Esophagus squamous epithelium (tissue), 5 donors: Measurements from ENCODE around the gene ANK2. TPM values are rescaled to one million over a fixed set of nuclear protein-coding genes. Genes with fewer than 3 reads are reported as not detected.
"Not testable (repeated sequence)": the region's sequence is repeated elsewhere in the genome, so short reads cannot be mapped to it uniquely, and the experiment has no call there.

Experiments
- DNase-seq: peaks from one replicate; lab custom pipeline; 2025; lab: John Stamatoyannopoulos, UW
- H3K27ac ChIP-seq, 4 donors: fragments of 200-600 bp; sonication (generic); one replicate each; pipeline ENCODE4 v1.5.1; 2016 to 2019; ENCODE audit warnings: mild to moderate bottlenecking in 1 of 4
- H3K27me3 ChIP-seq, 4 donors: fragments of 200-600 bp; sonication (generic); 1 replicate in 3 of 4; 2 replicates in 1 of 4; pipeline versions ENCODE4 v1.5.1 to v1.6.0; 2017 to 2021; ENCODE audit warnings: antibody characterized with exemption in 1 of 4
- H3K36me3 ChIP-seq, 3 donors: fragments of 200-600 bp; sonication (generic); one replicate each; pipeline ENCODE4 v1.5.1; 2016 to 2019
- H3K4me1 ChIP-seq, 3 donors: fragments of 200-600 bp; sonication (generic); one replicate each; pipeline ENCODE4 v1.5.1; 2017 to 2019
- H3K4me3 ChIP-seq, 4 donors: fragments of 200-600 bp; sonication (generic); 1 replicate in 3 of 4; 2 replicates in 1 of 4; pipeline ENCODE4 v1.5.1; 2016 to 2019; ENCODE audit warnings: mild to moderate bottlenecking in 2 of 4, moderate library complexity in 1 of 4
- H3K9me3 ChIP-seq, 3 donors: fragments of 200-600 bp; sonication (generic); one replicate each; pipeline ENCODE4 v1.5.1; 2016 to 2019
- CTCF ChIP-seq, 6 experiments: fragments of 450-650 bp in 4 of 6; fragments of 200-600 bp in 2 of 6; sonication (generic) in 2 of 6; IDR thresholded peaks; one replicate each; pipeline ENCODE4 v1.5.1; 2016 to 2019; ENCODE audit warnings: antibody characterized with exemption in 6 of 6, mild to moderate bottlenecking in 4 of 6, moderate library complexity in 4 of 6
- POLR2A ChIP-seq, 4 donors: fragments of 450-650 bp; IDR thresholded peaks; one replicate each; pipeline ENCODE4 v1.6.1; 2017; ENCODE audit warnings: antibody characterized with exemption in 4 of 4, mild to moderate bottlenecking in 4 of 4, moderate library complexity in 3 of 4
- WGBS, 2 donors: methylation state at CpG; one replicate each; pipeline ENCODE4 v1.1.5; 2018; 5-methylcytosine and 5-hydroxymethylcytosine counted together
- intact Hi-C: fragments of 100-400 bp; cut with DNase I; formaldehyde crosslinking; loops from one replicate; pipeline ENCODE4 v1.15.0; 2022
- total RNA-seq, 4 donors: library from RNA; depleted of rRNA; stranded (reverse); fragments of >200 nt; gene quantifications; one replicate each; pipeline ENCODE4 v1.1.0, GENCODE V29; 2016
- donor health status: DM: yes; HTN: yes; CAD: no.

ANK2 gene
- total RNA-seq, 4 donors from 2014 or later: 1.4 to 20.8 (median 9.6) TPM

DNA sequence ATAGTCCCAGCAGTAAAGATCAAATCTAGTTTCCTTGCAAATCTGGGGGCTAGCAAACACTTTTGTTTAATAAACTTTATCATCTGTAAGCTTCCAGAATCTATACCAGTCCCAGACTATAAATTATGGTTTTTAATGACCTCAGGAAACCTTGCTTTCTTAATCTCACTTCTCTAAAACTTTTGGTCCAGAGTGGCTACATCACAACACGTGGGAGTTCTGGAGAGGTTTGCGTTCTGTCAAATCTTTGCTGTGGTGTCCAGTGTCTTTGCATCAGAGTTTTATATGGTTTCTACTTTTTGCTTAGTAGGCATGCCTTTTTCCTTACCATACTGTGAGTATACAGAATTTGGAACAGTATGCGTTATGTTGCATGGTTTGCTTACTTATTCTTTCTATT lies 193.9 kb downstream of the ANK2 start:
- Histone ChIP-seq H3K4me3 (no peak overlapping the region), H3K4me1 (no peaks in the 10 kb centered on the region), H3K9me3 (no peaks in the 10 kb centered on the region), H3K27ac (no peak overlapping the region), H3K27me3 (no peaks in the 10 kb centered on the region), H3K36me3 (no peaks in the 10 kb centered on the region)
- intact Hi-C loops: no loop called here
- WGBS, 2 donors: 77 to 84% methylated on average over 3 of the region's 3 CpGs
- DNase-seq: no peak
- no peak for TF ChIP-seq POLR2A (IDR thresholded peaks at IDR 0.05)
- no peak for TF ChIP-seq CTCF (IDR thresholded peaks at IDR 0.05)

- H3K9me3 ChIP-seq, intact Hi-C loops, H3K4me3 ChIP-seq, H3K27me3 ChIP-seq, H3K27ac ChIP-seq, H3K36me3 ChIP-seq, DNase-seq, H3K4me1 ChIP-seq: not testable (repeated sequence)
- 83 to 100% methylated on average over 4 of the region's 4 CpGs for WGBS, 2 donors
Observed at GRCh38 chr4:113244747-113245146, 195.3 kb downstream of the ANK2 start.

- no peak for DNase-seq
- Histone ChIP-seq H3K9me3 (no peaks in the 10 kb centered on the region), H3K4me3 (no peak overlapping the region), H3K4me1 (no peaks in the 10 kb centered on the region), H3K27ac (no peak overlapping the region), H3K27me3 (no peaks in the 10 kb centered on the region), H3K36me3 (no peaks in the 10 kb centered on the region)
- TF ChIP-seq POLR2A (IDR thresholded peaks at IDR 0.05): no peak
- no peak for TF ChIP-seq CTCF (IDR thresholded peaks at IDR 0.05)
- intact Hi-C loops: no loop called here
- 74 to 77% methylated on average over 5 of the region's 5 CpGs for WGBS, 2 donors
Observed at GRCh38 chr4:113248320-113248719, 198.9 kb downstream of the ANK2 start.

DNA sequence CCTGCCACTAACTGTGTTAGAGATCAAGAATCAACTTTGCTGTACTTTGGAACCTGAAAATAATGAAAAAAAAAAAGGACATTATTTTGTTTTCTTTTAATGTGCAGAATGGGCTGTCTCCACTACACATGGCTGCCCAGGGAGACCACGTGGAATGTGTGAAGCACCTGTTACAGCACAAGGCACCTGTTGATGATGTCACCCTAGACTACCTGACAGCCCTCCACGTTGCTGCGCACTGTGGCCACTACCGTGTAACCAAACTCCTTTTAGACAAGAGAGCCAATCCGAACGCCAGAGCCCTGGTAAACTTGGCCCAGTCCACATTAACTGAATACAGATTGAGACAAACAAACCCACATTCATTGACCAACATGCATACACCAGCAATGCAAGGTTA lies 206.2 kb downstream of the ANK2 start:
- Histone ChIP-seq H3K9me3 (no peaks in the 10 kb centered on the region), H3K27ac (no peak overlapping the region), H3K4me1 (no peaks in the 10 kb centered on the region), H3K27me3 (no peaks in the 10 kb centered on the region), H3K4me3 (no peak overlapping the region), H3K36me3 (no peaks in the 10 kb centered on the region)
- intact Hi-C loops: no loop called here
- no peak for DNase-seq
- WGBS, 2 donors: 69 to 82% methylated on average over 6 of the region's 6 CpGs
- TF ChIP-seq POLR2A (IDR thresholded peaks at IDR 0.05) (no peak), CTCF (IDR thresholded peaks at IDR 0.05) (no peak)

DNA sequence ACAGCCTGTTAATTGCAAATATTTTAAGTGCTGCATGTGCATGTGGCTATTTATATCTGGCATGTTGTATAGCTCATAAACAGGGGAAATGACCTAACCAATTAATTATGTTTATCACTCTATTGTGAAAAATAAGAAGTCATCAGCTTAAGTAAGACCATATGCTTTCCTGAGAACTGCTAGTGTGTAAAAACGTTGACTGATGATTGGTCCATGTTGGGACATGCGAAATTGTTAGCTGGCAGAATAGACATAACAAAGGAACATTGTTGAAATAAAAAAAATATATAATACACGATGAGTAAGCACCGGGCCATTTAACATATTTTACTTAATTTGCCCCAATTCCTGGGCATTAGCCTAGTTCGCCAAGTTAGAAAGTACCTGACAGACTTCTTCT lies 207.5 kb downstream of the ANK2 start:
- H3K4me1 ChIP-seq: no peaks in the 10 kb centered on the region

More for the DNA sequence above, 207.5 kb downstream of the ANK2 start:
- Histone ChIP-seq H3K27ac (no peak overlapping the region), H3K36me3 (no peaks in the 10 kb centered on the region), H3K27me3 (no peaks in the 10 kb centered on the region), H3K4me3 (no peak overlapping the region), H3K9me3 (no peaks in the 10 kb centered on the region)
- WGBS, 2 donors: 43 to 50% methylated on average over 5 of the region's 5 CpGs
- DNase-seq: no peak
- intact Hi-C loops: no loop called here
- no peak for TF ChIP-seq CTCF (IDR thresholded peaks at IDR 0.05)
- no peak for TF ChIP-seq POLR2A (IDR thresholded peaks at IDR 0.05)
